Ramos (cell line): ENCODE data around the gene JAK3.
"Not testable (repeated sequence)": the region's sequence is repeated elsewhere in the genome, so short reads cannot be mapped to it uniquely, and the experiment has no call there.

Experiments
- in situ Hi-C: fragments of 300-500 bp; cut with MboI; formaldehyde crosslinking; loops from one replicate; pipeline ENCODE4 v1.14.3; 2022; ENCODE audit warnings: low sequenced_read_pairs; ENCODE audit not compliant: unreplicated experiment

JAK3 gene

GRCh38 chr19:17847538-17848366 is at the start of gene JAK3:
TSS of gene JAK3 (minus strand) at chr19:17847982. CDS start at chr19:17844417, 3,565 bp downstream.
- in situ Hi-C loops = no loop called here

GRCh38 chr19:17893766-17894165 is 46.0 kb upstream of the JAK3 start:
- in situ Hi-C loops = no loop called here

GRCh38 chr19:17889609-17890214 is 41.9 kb upstream of the JAK3 start:
- in situ Hi-C loops = no loop called here

DNA sequence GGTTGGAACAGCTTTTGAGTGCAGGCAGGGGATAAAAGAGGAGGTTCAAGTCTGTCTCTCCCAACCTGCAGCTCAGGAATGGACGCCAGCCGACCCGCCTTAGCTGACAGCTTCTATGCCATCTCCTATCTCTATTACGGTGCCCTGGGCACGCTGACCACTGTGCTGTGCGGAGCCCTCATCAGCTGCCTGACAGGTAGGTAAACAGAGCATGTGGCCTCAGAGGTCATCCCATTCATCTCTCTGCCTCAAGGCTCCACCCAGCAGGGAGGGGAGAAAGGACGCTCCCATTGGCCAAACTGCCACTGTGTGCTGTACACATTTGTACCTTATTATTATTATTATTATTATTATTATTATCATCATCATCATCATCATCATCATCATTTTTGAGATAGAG is 40.5 kb upstream of the JAK3 start:
- in situ Hi-C loops = no loop called here

GRCh38 chr19:17887221-17887620 is 39.4 kb upstream of the JAK3 start:
- in situ Hi-C loops = not testable (repeated sequence)

GRCh38 chr19:17886515-17886914 is 38.7 kb upstream of the JAK3 start:
- in situ Hi-C loops = no loop called here

GRCh38 chr19:17883627-17884410 is 36.0 kb upstream of the JAK3 start:
- in situ Hi-C loops = no loop called here

- in situ Hi-C loops = no loop called here
These were observed 33.9 kb upstream of the JAK3 start for GRCh38 chr19:17881701-17882100.

DNA sequence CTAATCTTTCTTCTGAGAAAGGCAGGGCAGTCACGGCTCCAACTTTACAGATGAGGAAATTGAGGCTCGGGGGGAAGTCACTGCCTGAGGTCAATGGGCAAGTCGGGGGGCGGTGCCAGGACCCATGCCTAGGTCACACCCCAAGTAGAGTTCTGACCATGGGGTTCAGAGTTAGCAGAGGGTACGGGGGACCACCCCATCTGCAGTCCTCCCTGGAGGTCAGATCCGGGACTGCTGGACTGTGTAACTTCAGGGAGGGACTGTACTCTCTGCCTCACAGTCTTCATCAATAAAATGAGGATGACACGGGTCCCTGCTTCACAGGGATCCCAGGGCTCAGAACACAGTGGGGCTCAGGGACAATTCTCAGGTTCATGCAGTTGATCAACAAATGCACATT is 31.7 kb upstream of the JAK3 start:
- in situ Hi-C loops = no loop called here

DNA sequence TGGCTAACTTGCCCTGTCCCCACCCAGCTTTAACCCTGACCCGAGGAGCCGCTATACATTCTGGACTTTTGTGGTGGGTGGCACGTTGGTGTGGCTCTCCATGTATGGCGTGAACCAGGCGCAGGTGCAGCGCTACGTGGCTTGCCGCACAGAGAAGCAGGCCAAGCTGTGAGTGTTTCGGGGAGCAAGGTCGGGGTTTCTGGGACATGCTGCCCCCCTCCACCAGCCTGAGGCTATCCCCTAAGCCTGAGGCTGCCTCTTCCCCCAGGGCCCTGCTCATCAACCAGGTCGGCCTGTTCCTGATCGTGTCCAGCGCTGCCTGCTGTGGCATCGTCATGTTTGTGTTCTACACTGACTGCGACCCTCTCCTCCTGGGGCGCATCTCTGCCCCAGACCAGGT is 29.9 kb upstream of the JAK3 start:
- in situ Hi-C loops = no loop called here

GRCh38 chr19:17874758-17875135 is 27.0 kb upstream of the JAK3 start:
- in situ Hi-C loops = no loop called here

- in situ Hi-C loops = no loop called here
These were observed 26.3 kb upstream of the JAK3 start for GRCh38 chr19:17873786-17874757.

- in situ Hi-C loops = no loop called here
These were observed 24.6 kb upstream of the JAK3 start for GRCh38 chr19:17872251-17873001.

DNA sequence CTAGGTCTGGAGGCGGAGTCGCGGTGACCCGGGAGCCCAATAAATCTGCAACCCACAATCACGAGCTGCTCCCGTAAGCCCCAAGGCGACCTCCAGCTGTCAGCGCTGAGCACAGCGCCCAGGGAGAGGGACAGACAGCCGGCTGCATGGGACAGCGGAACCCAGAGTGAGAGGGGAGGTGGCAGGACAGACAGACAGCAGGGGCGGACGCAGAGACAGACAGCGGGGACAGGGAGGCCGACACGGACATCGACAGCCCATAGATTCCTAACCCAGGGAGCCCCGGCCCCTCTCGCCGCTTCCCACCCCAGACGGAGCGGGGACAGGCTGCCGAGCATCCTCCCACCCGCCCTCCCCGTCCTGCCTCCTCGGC is 24.1 kb upstream of the JAK3 start, which contains the start of gene SLC5A5:
Gene SLC5A5 (plus strand): TSS at position 68 of the 373 bp plus-strand sequence. CDS start 375 bp downstream, outside the sequence.
- in situ Hi-C loops = no loop called here

GRCh38 chr19:17871032-17871877 is 23.5 kb upstream of the JAK3 start:
- in situ Hi-C loops = no loop called here

DNA sequence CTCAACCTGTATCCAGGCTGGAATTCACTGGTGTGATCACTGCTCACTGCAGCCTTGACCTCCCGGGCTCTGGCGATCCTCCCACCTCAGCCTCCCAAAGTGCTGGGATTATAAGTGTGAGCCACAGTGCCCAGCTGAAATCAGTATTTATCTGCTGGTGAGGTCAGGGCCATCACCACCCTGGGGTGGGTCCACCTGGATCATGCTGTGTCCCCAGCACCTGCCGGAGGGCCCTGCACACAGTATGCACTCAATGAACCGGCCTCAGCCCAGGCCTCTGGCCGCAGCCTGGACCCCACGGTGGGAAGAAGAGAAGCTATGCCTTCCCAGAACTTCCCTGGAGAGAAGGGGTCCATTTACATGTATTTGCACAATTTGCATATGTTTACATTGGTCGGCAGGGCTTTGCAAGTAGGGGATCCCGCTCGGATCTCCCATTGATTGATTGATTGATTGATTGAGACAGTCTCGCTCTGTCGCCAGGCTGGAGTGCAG is 21.4 kb upstream of the JAK3 start:
- in situ Hi-C loops = loop anchor here (5.0 to 10.0 kb wide), 2 partner anchors 58 to 126 kb away; no protein-coding TSS in a partner anchor

DNA sequence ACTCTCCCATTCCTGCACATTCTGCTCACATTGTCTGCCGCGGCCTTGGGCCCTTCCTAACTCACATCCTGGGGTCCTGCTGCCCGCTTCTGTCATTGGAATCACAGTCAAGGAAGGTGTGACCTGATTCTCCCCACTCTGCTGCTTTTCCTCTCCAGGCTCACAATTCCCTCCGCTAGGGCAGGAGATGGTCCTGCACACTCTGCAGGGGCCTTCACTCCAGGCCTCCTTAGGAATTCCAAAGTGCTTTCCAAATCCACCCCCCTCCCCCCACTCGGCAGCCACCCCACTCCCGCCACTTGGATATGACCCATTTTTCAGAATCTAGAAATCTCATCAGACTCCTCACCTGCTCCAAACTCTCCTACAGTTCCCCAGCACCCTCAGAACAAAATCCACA is 20.9 kb upstream of the JAK3 start:
- in situ Hi-C loops = loop anchor here (5.0 to 10.0 kb wide), 2 partner anchors 59 to 126 kb away; no protein-coding TSS in a partner anchor

GRCh38 chr19:17866964-17867486 is 19.2 kb upstream of the JAK3 start:
- in situ Hi-C loops = loop anchor here (5.0 to 10.0 kb wide), 2 partner anchors 60 to 128 kb away; no protein-coding TSS in a partner anchor
